ENCODE data around the gene PLXNB2.
A peak's percentile ranks its signal among the peaks of the same experiment; 100 is the strongest.
"Not testable (repeated sequence)": the region's sequence is repeated elsewhere in the genome, so short reads cannot be mapped to it uniquely, and the experiment has no call there.

The PLXNB2 gene

GRCh38 chr22:50338860-50339462 is 31.5 kb upstream of the PLXNB2 start:
- POLR2A ChIA-PET, result no interaction called here
- TF ChIP-seq L3MBTL2 (conservative IDR thresholded peaks at IDR 0.05) (no peak), ELF4 (IDR thresholded peaks at IDR 0.05) (no peak), FOXK2 (IDR thresholded peaks at IDR 0.05) (no peak), CTBP1 (IDR thresholded peaks at IDR 0.05; ENCODE audit: borderline replicate concordance) (no peak), HDGF (IDR thresholded peaks at IDR 0.05; ENCODE audit: borderline replicate concordance) (no peak)
- no peak for DNase-seq (ENCODE audit: extremely low spot score)
- CTCF ChIA-PET, result no interaction called here

DNA sequence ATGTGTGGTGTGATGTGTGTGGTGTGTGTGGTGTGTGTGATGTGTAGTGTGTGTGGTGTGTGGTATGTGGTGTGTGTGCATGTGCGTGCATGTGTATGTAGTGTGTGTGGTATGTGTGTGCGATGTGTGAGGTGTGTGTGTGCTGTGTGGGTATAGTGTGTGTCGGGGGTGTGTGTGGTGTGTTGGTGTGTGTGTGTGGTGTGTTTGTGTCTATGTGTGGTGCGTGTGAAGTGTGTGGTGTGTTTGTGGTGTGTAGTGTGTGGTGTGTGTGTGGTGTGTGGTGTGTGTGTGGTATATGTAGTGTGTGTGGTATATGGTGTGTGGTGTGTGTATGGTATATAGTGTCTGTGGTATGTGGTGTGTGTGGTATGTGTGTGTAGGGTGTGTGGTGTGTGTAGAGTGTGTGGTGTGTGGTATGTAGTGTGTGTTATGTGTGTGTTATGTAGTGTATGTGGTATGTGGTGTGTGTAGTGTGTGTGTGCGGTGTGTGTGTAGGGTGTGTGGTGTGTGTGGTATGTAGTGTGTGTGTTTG is 30.7 kb upstream of the PLXNB2 start:
- POLR2A ChIA-PET, result no interaction called here
- TF ChIP-seq L3MBTL2 (conservative IDR thresholded peaks at IDR 0.05), result no peak
- TF ChIP-seq TARDBP (IDR thresholded peaks at IDR 0.05), result peak; percentile 18; the same call in 1 of the 2 replicates
- no peak for TF ChIP-seq ELF4 (IDR thresholded peaks at IDR 0.05)
- no peak for TF ChIP-seq NFRKB (IDR thresholded peaks at IDR 0.05)
- no peak for DNase-seq (ENCODE audit: extremely low spot score)
- CTCF ChIA-PET, result no interaction called here

- CTCF ChIA-PET, result no interaction called here
- DNase-seq (ENCODE audit: extremely low spot score), result no peak
- POLR2A ChIA-PET, result no interaction called here
- TF ChIP-seq TARDBP (IDR thresholded peaks at IDR 0.05) (peak; percentile 49; the same call in 1 of the 2 replicates), FOXA1 (IDR thresholded peaks at IDR 0.05) (no peak)
These were observed 30.0 kb upstream of the PLXNB2 start for GRCh38 chr22:50337262-50338041.

GRCh38 chr22:50334433-50334832 is 27.0 kb upstream of the PLXNB2 start:
- DNase-seq (ENCODE audit: extremely low spot score); POLR2A ChIA-PET: not testable (repeated sequence)
- CTCF ChIA-PET, result interaction anchor here (0.6 to 0.9 kb wide), 2 partner anchors 62 to 193 kb away, joined by 3 to 4 read pairs; no protein-coding TSS in a partner anchor

GRCh38 chr22:50329236-50329635 is 21.8 kb upstream of the PLXNB2 start:
- TF ChIP-seq L3MBTL2 (conservative IDR thresholded peaks at IDR 0.05), result no peak
- no peak for TF ChIP-seq SP1 (IDR thresholded peaks at IDR 0.05)
- no peak for TF ChIP-seq TARDBP (IDR thresholded peaks at IDR 0.05)
- no peak for DNase-seq (ENCODE audit: extremely low spot score)
- CTCF ChIA-PET, result interaction anchor here (0.9 kb wide), 1 partner anchor 13 kb away, joined by 5 read pairs; no protein-coding TSS in a partner anchor
- POLR2A ChIA-PET, result interaction anchor here (0.9 to 1.6 kb wide), 4 partner anchors 12 to 85 kb away, joined by 3 to 8 read pairs (median 3); no protein-coding TSS in a partner anchor

- ChIA-PET POLR2A (interaction anchor here (1.0 to 1.5 kb wide), 6 partner anchors 15 to 81 kb away, joined by 3 to 5 read pairs (median 3); no protein-coding TSS in a partner anchor), CTCF (interaction anchor here (0.7 kb wide), 1 partner anchor 99 kb away, joined by 3 read pairs; no protein-coding TSS in a partner anchor)
- no peak for DNase-seq (ENCODE audit: extremely low spot score)
- TF ChIP-seq L3MBTL2 (conservative IDR thresholded peaks at IDR 0.05) (peak; percentile 57; the same call in 1 of the 2 replicates), SUZ12 (IDR thresholded peaks at IDR 0.05) (no peak)
These were observed 20.2 kb upstream of the PLXNB2 start for GRCh38 chr22:50327711-50328019.

DNA sequence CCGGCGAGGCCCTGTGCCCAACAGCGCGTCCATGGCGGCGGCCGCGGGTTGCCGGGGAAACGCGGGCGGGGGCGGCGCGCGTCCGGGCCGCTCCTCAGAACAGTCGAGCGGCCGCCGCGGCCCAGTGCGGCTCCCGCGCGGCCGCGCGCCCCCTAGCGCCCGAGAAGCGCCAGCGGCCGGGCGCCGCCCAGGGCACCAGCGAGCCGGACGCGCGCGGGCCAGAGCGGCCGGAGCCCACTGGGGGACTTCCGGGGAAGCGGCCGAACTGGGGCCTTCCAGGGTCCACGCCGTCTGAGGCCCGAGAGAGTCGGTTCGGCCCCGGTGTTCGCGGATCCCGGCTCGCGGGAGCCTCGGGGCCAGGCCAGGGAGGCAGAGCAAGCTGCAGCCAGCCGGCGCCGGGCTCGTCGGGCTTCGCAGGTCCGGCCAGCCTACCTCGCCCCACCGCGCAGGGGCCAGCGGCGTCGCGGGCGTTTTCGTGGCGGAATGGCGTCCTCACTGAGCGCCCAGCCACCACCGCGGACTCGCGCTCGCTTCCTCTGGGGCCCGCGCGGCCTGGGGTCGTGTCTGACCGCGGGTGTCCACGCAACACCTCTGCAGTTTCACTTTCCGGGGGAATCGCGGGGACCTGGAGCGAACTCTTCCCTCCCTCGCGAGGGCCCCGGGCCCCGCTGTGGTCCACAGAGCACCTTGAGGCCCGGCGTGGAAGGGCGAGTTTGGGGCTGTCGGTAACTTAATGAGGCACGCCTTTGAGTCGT is 19.7 kb upstream of the PLXNB2 start, which contains the start of gene DENND6B:
TSS of gene DENND6B (minus strand) at position 57 of the 755 bp plus-strand sequence. CDS start at position 33, 24 bp downstream.
- POLR2A ChIA-PET, result interaction anchor here (0.9 to 1.4 kb wide), 2 partner anchors 10 to 66 kb away, joined by 3 read pairs; no protein-coding TSS in a partner anchor

DNA sequence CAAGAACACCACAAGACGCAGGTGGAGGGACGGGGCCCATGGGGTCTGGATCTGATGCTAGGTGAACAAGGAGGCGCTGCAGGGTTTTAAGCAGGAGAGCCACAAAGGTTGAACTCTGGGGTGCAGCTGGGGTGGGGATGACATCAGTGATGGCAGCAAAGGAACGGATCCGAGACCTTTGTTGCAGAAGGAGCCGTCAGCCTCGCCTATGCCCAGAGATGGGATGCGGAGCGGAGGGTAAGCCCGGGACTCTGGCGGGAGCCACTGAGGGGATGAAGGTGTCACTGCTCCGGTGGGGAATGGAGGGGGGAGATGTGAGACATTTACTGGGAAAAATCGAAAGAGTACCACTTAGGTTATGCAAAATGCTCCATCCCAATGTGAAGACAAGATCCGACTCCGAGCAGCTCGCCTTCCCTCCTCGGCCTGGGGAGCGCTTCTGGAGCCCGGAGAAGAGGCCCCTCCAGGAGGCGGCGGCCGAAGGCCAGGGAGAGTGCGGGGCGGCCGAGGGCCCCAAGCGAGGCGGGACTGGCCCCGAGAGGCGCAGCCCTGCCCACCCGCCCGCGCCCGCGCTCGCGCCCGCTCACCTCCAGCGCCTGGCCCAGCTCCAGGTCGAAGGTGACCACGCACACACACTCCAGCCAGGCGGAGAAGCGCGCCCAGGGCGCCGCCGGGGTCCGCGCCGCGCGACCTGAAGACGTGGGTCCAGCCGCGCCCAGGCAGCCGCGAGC is 18.9 kb upstream of the PLXNB2 start:
- DNase-seq (ENCODE audit: extremely low spot score), result no peak
- ChIA-PET CTCF (interaction anchor here (0.5 to 0.8 kb wide), 3 partner anchors 22 to 74 kb away, joined by 3 read pairs; no protein-coding TSS in a partner anchor), POLR2A (interaction anchor here (0.9 to 1.5 kb wide), 2 partner anchors 9 to 20 kb away, joined by 3 to 6 read pairs; partner anchors contain the start of gene PLXNB2)
- no peak for TF ChIP-seq SUZ12 (IDR thresholded peaks at IDR 0.05)
- TF ChIP-seq L3MBTL2 (conservative IDR thresholded peaks at IDR 0.05), result no peak
- no peak for TF ChIP-seq TARDBP (IDR thresholded peaks at IDR 0.05)
- no peak for TF ChIP-seq FOXM1 (IDR thresholded peaks at IDR 0.05; ENCODE audit: borderline replicate concordance)
- TF ChIP-seq HDGF (IDR thresholded peaks at IDR 0.05; ENCODE audit: borderline replicate concordance), result no peak
- TF ChIP-seq BHLHE40 (IDR thresholded peaks at IDR 0.05; ENCODE audit: borderline replicate concordance), result no peak
- TF ChIP-seq NFRKB (IDR thresholded peaks at IDR 0.05), result no peak
- TF ChIP-seq ELF4 (IDR thresholded peaks at IDR 0.05), result no peak
- no peak for TF ChIP-seq ARNT (IDR thresholded peaks at IDR 0.05)
- TF ChIP-seq ZNF384 (IDR thresholded peaks at IDR 0.05), result no peak
- no peak for TF ChIP-seq FOXA1 (IDR thresholded peaks at IDR 0.05)
- TF ChIP-seq LEF1 (IDR thresholded peaks at IDR 0.05; ENCODE audit: borderline replicate concordance), result no peak
- TF ChIP-seq, protein P1, sequence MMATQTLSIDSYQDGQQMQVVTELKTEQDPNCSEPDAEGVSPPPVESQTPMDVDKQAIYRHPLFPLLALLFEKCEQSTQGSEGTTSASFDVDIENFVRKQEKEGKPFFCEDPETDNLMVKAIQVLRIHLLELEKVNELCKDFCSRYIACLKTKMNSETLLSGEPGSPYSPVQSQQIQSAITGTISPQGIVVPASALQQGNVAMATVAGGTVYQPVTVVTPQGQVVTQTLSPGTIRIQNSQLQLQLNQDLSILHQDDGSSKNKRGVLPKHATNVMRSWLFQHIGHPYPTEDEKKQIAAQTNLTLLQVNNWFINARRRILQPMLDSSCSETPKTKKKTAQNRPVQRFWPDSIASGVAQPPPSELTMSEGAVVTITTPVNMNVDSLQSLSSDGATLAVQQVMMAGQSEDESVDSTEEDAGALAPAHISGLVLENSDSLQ (IDR thresholded peaks at IDR 0.05), result no peak
- TF ChIP-seq CTBP1 (IDR thresholded peaks at IDR 0.05; ENCODE audit: borderline replicate concordance), result no peak
- TF ChIP-seq FOXK2 (IDR thresholded peaks at IDR 0.05), result no peak

More for the DNA sequence above, 19.7 kb upstream of the PLXNB2 start, which contains the start of gene DENND6B:
- TF ChIP-seq NFRKB (IDR thresholded peaks at IDR 0.05) (no peak), TARDBP (IDR thresholded peaks at IDR 0.05) (peak; percentile 24; the same call in 1 of the 2 replicates), L3MBTL2 (conservative IDR thresholded peaks at IDR 0.05) (peak; percentile 86; the same call in 1 of the 2 replicates), ARNT (IDR thresholded peaks at IDR 0.05) (0 out of 2 replicates have a peak, but pooled peaks have one; percentile 48)
- DNase-seq (ENCODE audit: extremely low spot score), result peak; percentile 89
- CTCF ChIA-PET, result interaction anchor here (0.7 kb wide), 2 partner anchors 23 to 99 kb away, joined by 3 read pairs; no protein-coding TSS in a partner anchor
